Memory B cell (primary cell): ENCODE results near the gene RBP3.

Experiments
- ATAC-seq: fragments of 150-1000 bp; cut with Tn5 transposase; 2 replicates; pipeline ENCODE4 v1.10.0; 2021; ENCODE audit warnings: low read depth, mild to moderate bottlenecking, moderate library complexity
- DNase-seq, 2 donors: peaks; one replicate each; pipeline ENCODE4 v3.0.0; 2022; ENCODE audit warnings: low spot score in 2 of 2
- H3K27ac Mint-ChIP-seq: one replicate; pipeline ENCODE4 v1.8.0; 2022; ENCODE audit warnings: mild to moderate bottlenecking, moderate library complexity, mixed read lengths
- H3K27me3 Mint-ChIP-seq: one replicate; pipeline ENCODE4 v1.8.0; 2022; ENCODE audit warnings: mixed read lengths
- H3K36me3 Mint-ChIP-seq: one replicate; pipeline ENCODE4 v1.8.0; 2022; ENCODE audit warnings: mild to moderate bottlenecking, mixed read lengths
- H3K4me1 Mint-ChIP-seq: one replicate; pipeline ENCODE4 v1.8.0; 2022; ENCODE audit warnings: mixed read lengths
- H3K4me3 Mint-ChIP-seq: one replicate; pipeline ENCODE4 v1.8.0; 2022; ENCODE audit warnings: mild to moderate bottlenecking, moderate library complexity, mixed read lengths
- H3K9me3 Mint-ChIP-seq: one replicate; pipeline ENCODE4 v1.8.0; 2022; ENCODE audit warnings: mixed read lengths

The RBP3 gene

GRCh38 chr10:47348138-47348651 is at the start of gene RBP3:
Gene RBP3 (plus strand): TSS chr10:47348363. CDS start chr10:47348485, 122 bp downstream.
- peaks cover 6% of the 10 kb centered on the region for H3K27me3 Mint-ChIP-seq
- H3K9me3 Mint-ChIP-seq: no peaks in the 10 kb centered on the region
- no peaks in the 10 kb centered on the region for H3K4me1 Mint-ChIP-seq
- H3K36me3 Mint-ChIP-seq: no peaks in the 10 kb centered on the region
- H3K27ac Mint-ChIP-seq: no peak within 1 kb of the TSS
- ATAC-seq (no peak), DNase-seq (no peak)
- H3K4me3 Mint-ChIP-seq: no peak within 1 kb of the TSS

DNA sequence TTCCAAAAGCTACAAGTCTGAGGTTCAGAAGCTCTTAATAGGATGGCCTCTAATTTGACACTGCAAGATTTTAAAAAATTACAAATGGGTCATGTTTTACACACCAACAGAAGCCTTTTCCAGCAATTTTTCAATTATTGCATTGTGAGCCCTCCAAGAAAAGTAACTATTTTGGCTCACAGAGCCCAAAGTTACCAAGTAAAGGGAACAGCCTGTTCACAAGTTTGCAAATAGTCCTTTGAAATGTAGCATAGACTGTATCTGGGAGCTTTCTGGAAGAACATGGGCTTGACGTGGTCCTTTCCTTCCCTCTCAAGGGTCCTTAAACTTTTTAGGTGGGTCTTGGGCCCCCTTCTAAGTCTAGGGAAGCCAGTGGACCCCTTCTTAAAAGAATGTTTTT is 49.4 kb upstream of the RBP3 start:
- Mint-ChIP-seq H3K4me3 (no peak overlapping the region), H3K9me3 (no peaks in the 10 kb centered on the region), H3K4me1 (peaks cover 3% of the 10 kb centered on the region), H3K27me3 (peaks cover 21% of the 10 kb centered on the region), H3K36me3 (no peaks in the 10 kb centered on the region), H3K27ac (no peak overlapping the region)
- DNase-seq: no peak
- ATAC-seq: no peak

DNA sequence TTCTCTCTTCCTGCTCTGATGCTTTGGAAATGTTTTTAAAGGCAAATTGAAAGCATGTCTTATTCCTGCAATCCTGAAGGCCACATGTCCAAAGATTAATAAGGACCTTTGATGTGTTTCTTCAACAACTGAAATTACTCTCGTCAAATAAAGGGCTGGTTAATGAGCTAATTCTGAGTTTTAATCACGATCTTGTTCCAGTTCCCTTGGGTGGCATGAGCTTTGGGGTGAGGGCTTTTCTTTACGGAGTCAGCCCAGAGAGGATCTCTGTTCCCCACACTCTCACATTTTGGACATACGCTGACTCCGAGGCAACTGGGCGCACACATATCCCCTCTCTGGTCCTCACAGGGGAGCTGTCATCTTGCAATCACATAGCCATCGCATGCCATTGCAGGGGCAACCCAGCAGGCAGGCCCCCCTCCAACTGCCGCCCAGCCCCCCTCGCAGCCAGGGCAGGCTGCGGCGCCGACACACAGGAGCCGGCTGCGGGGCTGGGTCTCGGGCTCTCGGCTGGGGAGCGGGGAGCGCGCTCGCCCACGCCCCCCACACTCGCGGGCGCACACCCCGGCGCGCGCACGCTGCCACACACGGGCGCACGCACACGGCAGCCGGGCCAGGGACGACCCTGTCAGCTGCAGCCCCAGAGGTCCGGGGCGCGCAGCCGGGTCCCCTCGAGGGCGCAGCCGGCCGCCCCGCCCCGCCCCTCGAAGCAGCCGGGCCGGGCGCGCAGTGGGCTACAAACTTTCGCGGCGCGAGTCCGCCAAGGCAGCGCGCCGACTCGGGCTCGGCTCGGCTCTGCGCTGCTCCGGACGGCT is 48.3 kb upstream of the RBP3 start, which contains the start of gene GDF10:
TSS of gene GDF10 (plus strand) at position 587 of the 818 bp plus-strand sequence. CDS start 455 bp downstream, outside the sequence.
- DNase-seq (no peak), ATAC-seq (no peak)
- Mint-ChIP-seq H3K4me3 (peak within 1 kb of the TSS; percentile 39), H3K27ac (no peak within 1 kb of the TSS), H3K4me1 (peaks cover 3% of the 10 kb centered on the region), H3K27me3 (peaks cover 18% of the 10 kb centered on the region), H3K9me3 (no peaks in the 10 kb centered on the region), H3K36me3 (no peaks in the 10 kb centered on the region)

DNA sequence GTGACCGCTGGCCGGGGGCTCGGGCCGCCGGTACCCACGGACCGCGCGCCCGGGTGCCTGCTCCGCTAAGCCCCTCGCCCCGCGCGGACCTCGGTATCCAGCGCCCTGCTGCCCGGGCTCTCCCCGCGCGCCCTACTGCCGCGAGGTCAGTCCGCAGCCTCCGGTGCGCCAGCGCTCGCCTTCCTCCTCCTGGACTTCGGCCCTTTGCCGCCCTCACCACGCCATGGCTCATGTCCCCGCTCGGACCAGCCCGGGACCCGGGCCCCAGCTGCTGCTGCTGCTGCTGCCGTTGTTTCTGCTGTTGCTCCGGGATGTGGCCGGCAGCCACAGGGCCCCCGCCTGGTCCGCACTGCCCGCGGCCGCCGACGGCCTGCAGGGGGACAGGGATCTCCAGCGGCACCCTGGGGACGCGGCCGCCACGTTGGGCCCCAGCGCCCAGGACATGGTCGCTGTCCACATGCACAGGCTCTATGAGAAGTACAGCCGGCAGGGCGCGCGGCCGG is 47.7 kb upstream of the RBP3 start:
- H3K4me3 Mint-ChIP-seq: no peak overlapping the region
- H3K27ac Mint-ChIP-seq: no peak overlapping the region
- no peaks in the 10 kb centered on the region for H3K36me3 Mint-ChIP-seq
- ATAC-seq (no peak), DNase-seq (no peak)
- H3K4me1 Mint-ChIP-seq: peaks cover 3% of the 10 kb centered on the region
- H3K27me3 Mint-ChIP-seq: peaks cover 14% of the 10 kb centered on the region
- H3K9me3 Mint-ChIP-seq: no peaks in the 10 kb centered on the region

GRCh38 chr10:47301833-47302232 is 46.3 kb upstream of the RBP3 start:
- peaks cover 8% of the 10 kb centered on the region for H3K4me1 Mint-ChIP-seq

DNA sequence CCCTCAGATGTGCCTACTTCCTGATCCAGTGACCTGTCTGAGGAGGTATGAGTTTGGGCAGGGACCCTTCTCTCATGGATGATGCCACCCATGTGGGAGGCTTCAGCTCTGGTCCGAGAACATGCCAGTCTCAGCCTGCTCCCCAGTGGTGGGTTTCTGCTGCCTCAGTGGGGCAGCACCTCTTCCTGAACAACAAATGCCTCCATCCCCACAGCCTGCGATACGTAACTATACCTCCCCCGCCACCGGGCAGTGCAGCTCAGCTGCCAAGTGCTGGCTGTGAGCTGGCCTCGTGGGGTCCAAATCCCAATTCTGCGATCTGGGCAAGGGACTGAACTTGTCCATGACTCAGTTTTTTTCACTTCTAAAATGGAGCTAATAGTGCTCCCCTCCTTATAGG is 45.1 kb upstream of the RBP3 start:
- peaks cover 17% of the 10 kb centered on the region for H3K27me3 Mint-ChIP-seq
- ATAC-seq: no peak
- H3K36me3 Mint-ChIP-seq: no peaks in the 10 kb centered on the region
- peaks cover 8% of the 10 kb centered on the region for H3K4me1 Mint-ChIP-seq
- no peak overlapping the region for H3K4me3 Mint-ChIP-seq
- DNase-seq: no peak
- no peaks in the 10 kb centered on the region for H3K9me3 Mint-ChIP-seq
- H3K27ac Mint-ChIP-seq: no peak overlapping the region

More at GRCh38 chr10:47301833-47302232, 46.3 kb upstream of the RBP3 start:
- Mint-ChIP-seq H3K9me3 (no peaks in the 10 kb centered on the region), H3K36me3 (no peaks in the 10 kb centered on the region), H3K27ac (no peak overlapping the region), H3K4me3 (no peak overlapping the region), H3K27me3 (peaks cover 16% of the 10 kb centered on the region)
- DNase-seq (no peak), ATAC-seq (no peak)

- no peak for ATAC-seq
- peaks cover 8% of the 10 kb centered on the region for H3K4me1 Mint-ChIP-seq
Observed at GRCh38 chr10:47303866-47304265, 44.3 kb upstream of the RBP3 start.

GRCh38 chr10:47305566-47305965 is 42.6 kb upstream of the RBP3 start:
- Mint-ChIP-seq H3K27me3 (peaks cover 16% of the 10 kb centered on the region), H3K36me3 (no peaks in the 10 kb centered on the region), H3K9me3 (no peaks in the 10 kb centered on the region), H3K4me3 (no peak overlapping the region), H3K4me1 (peaks cover 8% of the 10 kb centered on the region), H3K27ac (no peak overlapping the region)
- ATAC-seq (no peak), DNase-seq (no peak)

More at GRCh38 chr10:47303866-47304265, 44.3 kb upstream of the RBP3 start:
- peaks cover 17% of the 10 kb centered on the region for H3K27me3 Mint-ChIP-seq
- H3K4me3 Mint-ChIP-seq: no peak overlapping the region
- no peak for DNase-seq
- H3K9me3 Mint-ChIP-seq: no peaks in the 10 kb centered on the region
- no peak overlapping the region for H3K27ac Mint-ChIP-seq
- H3K36me3 Mint-ChIP-seq: no peaks in the 10 kb centered on the region

DNA sequence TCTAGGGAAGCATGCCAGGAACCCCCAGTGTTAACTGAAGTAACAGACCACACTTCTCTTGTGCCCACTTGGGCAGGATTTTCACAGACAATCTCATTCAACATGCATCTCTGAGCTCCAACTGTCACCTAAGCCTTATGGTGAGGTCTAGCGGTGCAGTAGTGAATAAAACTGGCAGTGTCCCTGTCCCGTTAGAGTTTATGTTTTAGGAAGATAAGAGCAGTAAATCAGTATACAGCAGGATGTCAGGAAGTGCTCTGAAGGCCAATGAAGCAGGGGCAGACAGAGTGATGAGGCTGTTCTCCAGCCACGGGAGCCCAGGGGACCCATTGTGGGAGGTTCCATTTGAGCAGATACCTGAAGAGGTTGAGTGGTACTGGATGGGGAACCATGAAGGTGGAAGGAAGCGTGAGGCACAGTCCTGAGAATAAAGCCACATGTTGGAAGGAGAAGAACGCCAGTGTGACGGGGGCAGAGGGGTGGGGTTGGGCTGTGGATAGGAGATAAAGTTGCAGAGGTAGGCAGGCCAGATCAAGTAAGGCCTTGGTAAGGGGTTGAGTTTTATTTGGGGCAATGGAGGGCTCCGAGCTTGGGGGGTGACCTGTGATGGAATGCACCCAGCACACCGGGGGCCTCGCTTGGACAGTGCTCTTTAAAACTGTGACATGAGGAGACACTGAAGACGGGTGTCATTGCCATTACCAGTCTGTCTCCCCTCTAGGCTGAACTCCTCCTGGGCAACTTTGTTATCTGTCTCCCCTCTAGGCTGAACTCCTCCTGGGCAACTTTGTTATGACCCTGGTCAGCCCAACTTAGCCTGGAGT is 41.6 kb upstream of the RBP3 start:
- H3K4me1 Mint-ChIP-seq: peaks cover 4% of the 10 kb centered on the region
- H3K27me3 Mint-ChIP-seq: peaks cover 10% of the 10 kb centered on the region
- no peaks in the 10 kb centered on the region for H3K9me3 Mint-ChIP-seq
- no peaks in the 10 kb centered on the region for H3K36me3 Mint-ChIP-seq
- H3K4me3 Mint-ChIP-seq: no peak overlapping the region
- H3K27ac Mint-ChIP-seq: peak overlapping the region; percentile 56
- ATAC-seq: no peak
- no peak for DNase-seq

GRCh38 chr10:47307381-47307780 is 40.8 kb upstream of the RBP3 start:
- Mint-ChIP-seq H3K27me3 (peaks cover 10% of the 10 kb centered on the region), H3K4me1 (peaks cover 4% of the 10 kb centered on the region), H3K4me3 (no peak overlapping the region), H3K9me3 (no peaks in the 10 kb centered on the region), H3K27ac (no peak overlapping the region), H3K36me3 (no peaks in the 10 kb centered on the region)
- DNase-seq (no peak), ATAC-seq (no peak)

DNA sequence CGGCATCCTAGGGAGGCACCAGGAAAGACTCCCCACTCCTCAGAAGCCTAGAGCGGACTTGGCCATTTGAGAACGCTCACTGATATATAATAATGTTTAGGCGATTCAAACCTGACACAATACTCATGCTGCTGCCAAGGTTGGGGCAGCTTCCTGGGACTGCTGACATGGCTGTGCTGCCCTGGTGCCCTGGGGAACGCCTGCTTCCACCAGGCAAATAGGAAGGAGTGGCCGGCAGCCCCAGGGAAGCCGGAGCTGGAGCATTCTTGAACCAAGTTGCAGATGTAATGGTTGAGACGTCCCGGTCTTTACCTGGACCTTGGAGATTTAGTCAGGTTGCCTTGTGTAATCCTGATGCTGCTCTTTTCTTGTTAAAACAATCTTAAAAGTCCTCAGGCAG is 39.4 kb upstream of the RBP3 start:
- H3K4me3 Mint-ChIP-seq: no peak overlapping the region

GRCh38 chr10:47309408-47310089 is 38.6 kb upstream of the RBP3 start:
- Mint-ChIP-seq H3K4me1 (peaks cover 4% of the 10 kb centered on the region), H3K27me3 (peaks cover 6% of the 10 kb centered on the region), H3K4me3 (no peak overlapping the region), H3K36me3 (no peaks in the 10 kb centered on the region), H3K9me3 (no peaks in the 10 kb centered on the region), H3K27ac (no peak overlapping the region)
- ATAC-seq (no peak), DNase-seq (no peak)

More for the DNA sequence above, 39.4 kb upstream of the RBP3 start:
- Mint-ChIP-seq H3K27ac (no peak overlapping the region), H3K4me1 (peaks cover 4% of the 10 kb centered on the region), H3K36me3 (no peaks in the 10 kb centered on the region), H3K9me3 (no peaks in the 10 kb centered on the region), H3K27me3 (peaks cover 6% of the 10 kb centered on the region)
- DNase-seq (no peak), ATAC-seq (no peak)

- peaks cover 6% of the 10 kb centered on the region for H3K27me3 Mint-ChIP-seq
- ATAC-seq: no peak
- H3K4me3 Mint-ChIP-seq: no peak overlapping the region
- H3K27ac Mint-ChIP-seq: no peak overlapping the region
- DNase-seq: no peak
- H3K9me3 Mint-ChIP-seq: no peaks in the 10 kb centered on the region
- no peaks in the 10 kb centered on the region for H3K36me3 Mint-ChIP-seq
- H3K4me1 Mint-ChIP-seq: peaks cover 4% of the 10 kb centered on the region
Observed at GRCh38 chr10:47310090-47310505, 38.1 kb upstream of the RBP3 start.
